HG03354 (cell line): ENCODE measurements around the gene IL1RAPL1.

Source experiments
- ATAC-seq: cut with Tn5 transposase; IDR thresholded peaks from one replicate; pipeline ENCODE4 v1.9.1; 2021; ENCODE audit warnings: mild to moderate bottlenecking; ENCODE audit not compliant: unreplicated experiment, poor library complexity, severe bottlenecking

IL1RAPL1 gene

GRCh38 chrX:29225670-29226069, 638.4 kb downstream of the IL1RAPL1 start:
- ATAC-seq, result no peak

GRCh38 chrX:29229802-29230201, 642.6 kb downstream of the IL1RAPL1 start:
- no peak for ATAC-seq

GRCh38 chrX:29231800-29232199, 644.6 kb downstream of the IL1RAPL1 start:
- no peak for ATAC-seq

GRCh38 chrX:29233592-29234183, 646.4 kb downstream of the IL1RAPL1 start:
- ATAC-seq, result no peak

GRCh38 chrX:29237972-29238371, 650.7 kb downstream of the IL1RAPL1 start:
- ATAC-seq, result no peak

GRCh38 chrX:29241809-29242208, 654.6 kb downstream of the IL1RAPL1 start:
- no peak for ATAC-seq

- no peak for ATAC-seq
These were observed 655.6 kb downstream of the IL1RAPL1 start for GRCh38 chrX:29242856-29243255.

- no peak for ATAC-seq
These were observed 656.7 kb downstream of the IL1RAPL1 start for GRCh38 chrX:29243942-29244341.

- ATAC-seq, result no peak
These were observed 667.3 kb downstream of the IL1RAPL1 start for GRCh38 chrX:29254515-29254914.

- ATAC-seq, result no peak
These were observed 670.3 kb downstream of the IL1RAPL1 start for GRCh38 chrX:29257521-29257920.

- no peak for ATAC-seq
These were observed 682.1 kb downstream of the IL1RAPL1 start for GRCh38 chrX:29269390-29269789.

- no peak for ATAC-seq
These were observed 687.3 kb downstream of the IL1RAPL1 start for GRCh38 chrX:29274517-29274916.

- no peak for ATAC-seq
These were observed 688.7 kb downstream of the IL1RAPL1 start for GRCh38 chrX:29275928-29276327.

GRCh38 chrX:29281078-29281742, 694.0 kb downstream of the IL1RAPL1 start:
- no peak for ATAC-seq

GRCh38 chrX:29285664-29286063, 698.4 kb downstream of the IL1RAPL1 start:
- no peak for ATAC-seq

- ATAC-seq, result no peak
These were observed 708.9 kb downstream of the IL1RAPL1 start for GRCh38 chrX:29295987-29296680.

- ATAC-seq, result no peak
These were observed 710.0 kb downstream of the IL1RAPL1 start for GRCh38 chrX:29297171-29297800.

GRCh38 chrX:29299684-29300083, 712.4 kb downstream of the IL1RAPL1 start:
- no peak for ATAC-seq

- ATAC-seq, result no peak
These were observed 721.5 kb downstream of the IL1RAPL1 start for GRCh38 chrX:29308726-29309125.

- ATAC-seq, result no peak
These were observed 728.7 kb downstream of the IL1RAPL1 start for GRCh38 chrX:29315931-29316330.

GRCh38 chrX:29318012-29318411, 730.8 kb downstream of the IL1RAPL1 start:
- ATAC-seq, result no peak
